Lower leg skin (tissue), 4 donors: ENCODE measurements around the gene GFPT1. TPM values are rescaled to one million over a fixed set of nuclear protein-coding genes. Genes with fewer than 3 reads are reported as not detected.

Source experiments
- DNase-seq, 2 donors: peaks; one replicate each; pipeline ENCODE4 v3.0.0-alpha.2; 2019; ENCODE audit warnings: low spot score in 2 of 2
- H3K4me3 ChIP-seq: fragments of 200-600 bp; sonication (generic); 2 replicates; pipeline ENCODE4 v1.5.1; 2017; ENCODE audit warnings: mild to moderate bottlenecking, low read depth; ENCODE audit not compliant: poor library complexity, severe bottlenecking
- POLR2A ChIP-seq, 2 donors: fragments of 450-650 bp; IDR thresholded peaks; one replicate each; pipeline ENCODE4 v1.6.1; 2016 to 2017; ENCODE audit warnings: antibody characterized with exemption in 2 of 2, mild to moderate bottlenecking in 1 of 2, moderate library complexity in 1 of 2
- WGBS, 2 donors: methylation state at CpG; one replicate each; pipeline ENCODE4 v1.1.5; 2018; 5-methylcytosine and 5-hydroxymethylcytosine counted together
- intact Hi-C: fragments of 100-400 bp; cut with DNase I; formaldehyde crosslinking; loops from one replicate; pipeline ENCODE4 v1.15.0; 2023; ENCODE audit warnings: low total_unique reads
- total RNA-seq, 4 donors: library from RNA; depleted of rRNA; stranded (reverse); fragments of >200 nt; gene quantifications; one replicate each; pipeline ENCODE4 v1.1.0, GENCODE V29; 2016
- TF ChIP-seq, protein P1 (sequence below), 3 donors: fragments of 450-650 bp; IDR thresholded peaks; one replicate each; pipeline ENCODE4 v1.5.1; 2016; ENCODE audit warnings: antibody characterized with exemption in 3 of 3, mild to moderate bottlenecking in 3 of 3, moderate library complexity in 2 of 3

The GFPT1 gene
- total RNA-seq, 4 donors from 2014 or later, result 9.5 to 12.4 (median 11.2) TPM

DNA sequence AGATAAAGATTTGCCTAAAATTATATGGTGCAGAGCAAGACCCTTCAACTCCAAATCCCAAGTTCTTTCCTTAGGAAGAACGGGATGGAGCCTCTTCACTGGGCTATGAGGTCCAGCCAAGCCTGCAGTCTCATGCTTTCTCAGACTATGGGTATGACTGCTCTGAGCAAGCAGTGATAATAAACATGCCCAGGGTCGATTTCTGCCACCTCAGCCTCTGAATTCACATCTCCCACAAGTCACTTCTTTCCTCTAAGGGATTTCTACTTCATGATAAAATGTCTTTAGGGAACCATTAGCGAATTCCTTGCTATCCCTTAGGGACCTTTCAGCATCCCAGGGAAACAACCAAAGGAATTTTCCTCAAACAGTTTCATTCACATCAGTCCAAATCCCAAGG lies 94.8 kb downstream of the GFPT1 start:
- WGBS, 2 donors, result 75% methylated on average over 3 of the region's 3 CpGs
- no peak for TF ChIP-seq POLR2A (IDR thresholded peaks at IDR 0.05)
- TF ChIP-seq, protein P1, sequence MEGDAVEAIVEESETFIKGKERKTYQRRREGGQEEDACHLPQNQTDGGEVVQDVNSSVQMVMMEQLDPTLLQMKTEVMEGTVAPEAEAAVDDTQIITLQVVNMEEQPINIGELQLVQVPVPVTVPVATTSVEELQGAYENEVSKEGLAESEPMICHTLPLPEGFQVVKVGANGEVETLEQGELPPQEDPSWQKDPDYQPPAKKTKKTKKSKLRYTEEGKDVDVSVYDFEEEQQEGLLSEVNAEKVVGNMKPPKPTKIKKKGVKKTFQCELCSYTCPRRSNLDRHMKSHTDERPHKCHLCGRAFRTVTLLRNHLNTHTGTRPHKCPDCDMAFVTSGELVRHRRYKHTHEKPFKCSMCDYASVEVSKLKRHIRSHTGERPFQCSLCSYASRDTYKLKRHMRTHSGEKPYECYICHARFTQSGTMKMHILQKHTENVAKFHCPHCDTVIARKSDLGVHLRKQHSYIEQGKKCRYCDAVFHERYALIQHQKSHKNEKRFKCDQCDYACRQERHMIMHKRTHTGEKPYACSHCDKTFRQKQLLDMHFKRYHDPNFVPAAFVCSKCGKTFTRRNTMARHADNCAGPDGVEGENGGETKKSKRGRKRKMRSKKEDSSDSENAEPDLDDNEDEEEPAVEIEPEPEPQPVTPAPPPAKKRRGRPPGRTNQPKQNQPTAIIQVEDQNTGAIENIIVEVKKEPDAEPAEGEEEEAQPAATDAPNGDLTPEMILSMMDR (IDR thresholded peaks at IDR 0.05), result no peak
- intact Hi-C loops, result no loop called here
- no peak for DNase-seq
- H3K4me3 ChIP-seq, result no peak overlapping the region

DNA sequence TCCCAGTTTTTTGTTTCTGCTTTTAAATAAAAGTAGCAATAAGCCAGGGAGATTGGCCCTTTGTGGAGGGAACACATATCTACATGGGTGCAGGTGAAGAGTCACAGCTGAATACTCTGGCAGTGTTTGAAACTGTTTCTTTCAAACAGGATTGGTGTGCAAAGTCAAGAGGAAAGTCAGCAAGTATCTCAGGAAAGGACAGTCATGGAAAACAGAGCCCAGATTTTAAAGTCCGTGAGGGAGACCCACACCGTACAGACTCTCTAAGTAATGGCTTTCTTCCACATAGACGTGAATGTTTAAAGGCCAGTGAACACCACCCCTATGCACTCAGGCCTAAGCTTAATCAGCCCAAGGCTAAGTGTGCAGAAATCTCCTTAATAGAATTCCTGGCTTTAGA lies 95.3 kb downstream of the GFPT1 start:
- H3K4me3 ChIP-seq, result no peak overlapping the region
- TF ChIP-seq, protein P1 (IDR thresholded peaks at IDR 0.05), result no peak
- no peak for TF ChIP-seq POLR2A (IDR thresholded peaks at IDR 0.05)

DNA sequence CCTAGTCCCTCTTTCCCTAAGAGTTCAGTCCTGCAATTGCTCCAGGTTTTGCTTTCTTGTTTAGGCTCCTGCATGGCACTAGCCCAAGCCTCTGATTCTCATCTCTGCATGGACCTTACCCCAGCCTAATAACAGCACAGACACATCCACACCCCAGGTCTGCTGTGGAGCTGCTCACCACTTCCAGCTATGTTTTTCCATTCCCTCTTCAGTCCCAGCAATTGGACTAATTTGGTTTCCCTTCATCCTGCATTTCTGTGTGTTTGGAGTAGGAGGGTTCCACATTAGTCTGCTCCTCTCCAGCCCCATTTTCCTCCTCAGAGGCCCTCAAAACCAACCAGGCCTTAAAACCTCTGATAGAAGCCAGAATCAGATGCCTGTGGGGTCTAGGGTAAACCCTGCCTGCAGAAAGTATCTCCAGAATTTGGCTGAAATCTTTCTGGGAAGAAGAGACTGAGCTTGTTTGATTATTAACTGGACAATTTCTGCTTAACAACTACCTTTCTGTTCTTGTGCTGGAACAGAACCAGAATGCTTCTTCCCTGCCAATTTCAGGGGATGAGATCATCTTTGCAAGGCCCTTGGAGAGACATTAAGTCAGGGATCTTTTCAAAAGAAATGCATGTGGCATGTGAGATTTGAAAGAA lies 95.9 kb downstream of the GFPT1 start:
- intact Hi-C loops, result no loop called here
- H3K4me3 ChIP-seq, result no peak overlapping the region
- TF ChIP-seq POLR2A (IDR thresholded peaks at IDR 0.05), result no peak
- TF ChIP-seq, protein P1 (IDR thresholded peaks at IDR 0.05), result no peak
- DNase-seq, result no peak

More for the DNA sequence above, 95.3 kb downstream of the GFPT1 start:
- intact Hi-C loops, result no loop called here
- 64 to 65% methylated on average over 3 of the region's 3 CpGs for WGBS, 2 donors
- no peak for DNase-seq

DNA sequence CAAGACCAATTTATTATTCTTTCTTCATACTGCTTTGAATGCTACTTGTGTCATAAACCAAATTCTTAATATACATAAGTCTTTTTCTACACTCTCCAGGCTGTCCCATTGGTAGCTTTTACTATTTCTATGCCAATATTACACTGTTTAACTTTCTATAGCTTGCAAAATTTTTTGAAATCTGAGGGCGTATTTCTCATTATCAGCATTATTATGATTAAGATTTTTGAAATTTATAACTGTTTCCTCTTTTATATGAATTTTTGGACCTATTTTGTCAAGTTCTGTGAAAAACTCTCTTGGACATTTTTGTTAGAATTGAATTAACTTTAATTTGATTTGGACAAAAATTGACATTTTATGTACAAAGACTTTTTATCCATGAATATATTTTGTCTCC lies 98.6 kb downstream of the GFPT1 start:
- intact Hi-C loops, result no loop called here
- no peak for DNase-seq
- no peak overlapping the region for H3K4me3 ChIP-seq
- TF ChIP-seq, protein P1 (IDR thresholded peaks at IDR 0.05), result no peak
- TF ChIP-seq POLR2A (IDR thresholded peaks at IDR 0.05), result no peak
- 95 to 98% methylated on average over 1 of the region's 1 CpG for WGBS, 2 donors

DNA sequence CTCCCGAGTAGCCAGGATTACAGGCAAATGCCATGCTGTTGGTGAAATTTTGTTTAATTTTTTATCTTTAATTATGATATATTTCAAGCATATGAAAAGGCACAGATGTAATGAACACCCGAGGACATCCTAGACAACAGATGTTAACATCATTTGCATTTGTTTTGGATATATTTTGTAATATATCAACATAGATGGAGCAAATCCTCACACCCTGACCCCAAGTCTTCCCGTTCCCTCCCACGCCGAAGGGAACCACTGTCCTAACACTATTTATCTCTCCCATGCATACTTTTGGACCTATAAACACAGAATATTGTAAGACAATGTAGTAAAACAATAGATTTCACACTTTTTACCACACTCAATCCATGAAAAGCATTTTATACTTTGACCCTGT lies 99.5 kb downstream of the GFPT1 start:
- 92 to 93% methylated on average over 5 of the region's 5 CpGs for WGBS, 2 donors
- no peak for DNase-seq

More for the DNA sequence above, 99.5 kb downstream of the GFPT1 start:
- TF ChIP-seq, protein P1 (IDR thresholded peaks at IDR 0.05), result no peak
- no peak for TF ChIP-seq POLR2A (IDR thresholded peaks at IDR 0.05)
- intact Hi-C loops, result no loop called here
- H3K4me3 ChIP-seq, result no peak overlapping the region
